Prostate gland (tissue), 2 donors: ENCODE results near the gene STAG1. TPM values are rescaled to one million over a fixed set of nuclear protein-coding genes. Genes with fewer than 3 reads are reported as not detected.

Experiments
- DNase-seq: peaks from one replicate; pipeline ENCODE4 v3.0.0-alpha.2; 2019; ENCODE audit warnings: low spot score
- H3K27ac ChIP-seq, 2 donors: fragments of 200-600 bp; sonication (generic); 2 replicates each; pipeline ENCODE4 v1.5.1; 2017 to 2019
- H3K27me3 ChIP-seq: fragments of 200-600 bp; sonication (generic); replicated peaks from 2 replicates; pipeline ENCODE4 v1.5.1; 2019; ENCODE audit not compliant: insufficient read depth
- H3K36me3 ChIP-seq, 2 donors: fragments of 200-600 bp; sonication (generic); 1 replicate in 1 of 2; 2 replicates in 1 of 2; pipeline versions ENCODE4 v1.5.1 to v1.8.1; 2017 to 2019
- H3K4me1 ChIP-seq: fragments of 200-600 bp; sonication (generic); replicated peaks from 2 replicates; pipeline ENCODE4 v1.5.1; 2019
- H3K4me3 ChIP-seq, 2 donors: fragments of 200-600 bp; sonication (generic); 2 replicates each; pipeline ENCODE4 v1.5.1; 2017 to 2019
- H3K9me3 ChIP-seq: fragments of 200-600 bp; sonication (generic); 2 replicates; pipeline ENCODE4 v1.5.1; 2017
- CTCF ChIP-seq, 4 experiments: fragments of 200-600 bp in 2 of 4; fragments of 450-650 bp in 2 of 4; sonication (generic) in 2 of 4; IDR thresholded peaks; 1 replicate in 3 of 4; 2 replicates in 1 of 4; pipeline ENCODE4 v1.5.1; 2016 to 2019; ENCODE audit warnings: antibody characterized with exemption in 4 of 4, mild to moderate bottlenecking in 2 of 4, moderate library complexity in 2 of 4
- POLR2A ChIP-seq: fragments of 450-650 bp; IDR thresholded peaks from one replicate; pipeline ENCODE4 v1.6.1; 2016; ENCODE audit warnings: antibody characterized with exemption, mild to moderate bottlenecking
- POLR2AphosphoS5 ChIP-seq: sonication (generic); formaldehyde crosslinking; IDR thresholded peaks from one replicate; pipeline ENCODE4 v1.6.1; 2017; ENCODE audit warnings: antibody characterized with exemption
- WGBS: methylation state at CpG from one replicate; pipeline ENCODE4 v1.1.5; 2018; 5-methylcytosine and 5-hydroxymethylcytosine counted together
- intact Hi-C: fragments of 100-400 bp; cut with DNase I; formaldehyde crosslinking; loops from one replicate; pipeline ENCODE4 v1.14.2; 2022
- total RNA-seq, 2 donors: library from RNA; depleted of rRNA; stranded (reverse); fragments of >200 nt; gene quantifications; one replicate each; pipeline ENCODE4 v1.1.0, GENCODE V29; 2016

STAG1 gene
- total RNA-seq, 2 donors from 2014 or later: 21.9 to 34.1 TPM

DNA sequence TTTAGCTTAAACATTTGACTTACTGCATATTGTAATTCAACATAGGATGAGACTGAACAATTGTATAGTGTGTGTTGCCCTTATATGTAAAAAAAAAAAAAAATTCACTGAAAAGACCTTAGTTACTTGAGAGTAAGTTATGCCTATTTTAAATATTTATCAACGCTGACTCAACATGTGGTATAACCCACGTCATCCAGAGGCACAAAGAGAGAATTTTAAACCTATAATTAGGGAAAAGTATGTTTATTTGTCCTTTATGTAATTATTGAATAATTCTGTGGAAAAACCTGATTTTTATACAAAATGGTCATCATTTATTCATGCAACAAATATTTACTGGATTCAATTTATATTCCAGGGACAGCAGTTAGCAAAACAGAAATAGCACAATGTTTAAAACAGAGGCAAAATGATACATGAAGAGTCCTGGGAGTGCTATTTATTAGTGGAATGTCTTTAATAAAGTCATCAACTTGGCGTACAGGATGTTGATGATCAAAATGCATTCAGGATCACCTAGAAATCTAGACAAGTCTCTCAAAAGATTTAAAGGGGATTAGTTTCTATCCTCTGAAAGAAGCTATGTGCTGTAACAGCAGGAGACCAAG lies 278.4 kb downstream of the STAG1 start:
- intact Hi-C loops: no loop called here
- DNase-seq: no peak
- no peaks in the 10 kb centered on the region for H3K4me1 ChIP-seq
- no peaks in the 10 kb centered on the region for H3K36me3 ChIP-seq
- no peak for TF ChIP-seq CTCF (IDR thresholded peaks at IDR 0.05)
- TF ChIP-seq POLR2A: no peak
- H3K27ac ChIP-seq: no peak overlapping the region
- H3K9me3 ChIP-seq: no peaks in the 10 kb centered on the region
- no peaks in the 10 kb centered on the region for H3K27me3 ChIP-seq
- 92% methylated on average over 3 of the region's 3 CpGs for WGBS
- H3K4me3 ChIP-seq: no peak overlapping the region

DNA sequence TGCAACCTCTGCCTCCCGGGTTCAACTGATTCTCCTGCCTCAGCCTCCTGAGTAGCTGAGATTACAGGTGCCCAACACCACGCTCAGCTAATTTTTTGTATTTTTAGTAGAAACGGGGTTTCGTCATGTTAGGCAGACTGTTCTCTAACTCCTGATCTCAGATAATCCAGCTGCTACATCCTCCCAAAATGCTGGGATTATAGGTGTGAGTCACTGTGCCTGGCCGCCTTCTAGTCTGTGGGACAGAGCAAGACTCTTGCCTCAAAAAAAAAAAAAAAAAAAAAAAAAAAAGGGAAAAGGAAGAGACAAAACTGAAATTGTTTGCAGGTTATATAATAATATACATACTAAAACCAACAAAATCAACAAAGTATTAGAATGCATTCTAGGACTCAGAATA lies 286.9 kb downstream of the STAG1 start:
- TF ChIP-seq POLR2AphosphoS5 (no peak), CTCF (IDR thresholded peaks at IDR 0.05) (no peak), POLR2A (no peak)
- DNase-seq: no peak
- Histone ChIP-seq H3K9me3 (no peaks in the 10 kb centered on the region), H3K27me3 (no peaks in the 10 kb centered on the region), H3K4me3 (no peak overlapping the region), H3K27ac (no peak overlapping the region), H3K4me1 (no peaks in the 10 kb centered on the region), H3K36me3 (no peaks in the 10 kb centered on the region)
- 90% methylated on average over 5 of the region's 5 CpGs for WGBS
- intact Hi-C loops: no loop called here

- H3K27me3 ChIP-seq: no peaks in the 10 kb centered on the region
- no peak for DNase-seq
- intact Hi-C loops: no loop called here
- no peaks in the 10 kb centered on the region for H3K9me3 ChIP-seq
- H3K36me3 ChIP-seq: no peaks in the 10 kb centered on the region
- no peak overlapping the region for H3K27ac ChIP-seq
- no peak for TF ChIP-seq POLR2AphosphoS5
- TF ChIP-seq CTCF (IDR thresholded peaks at IDR 0.05): no peak
- no peak for TF ChIP-seq POLR2A
- no peaks in the 10 kb centered on the region for H3K4me1 ChIP-seq
- no peak overlapping the region for H3K4me3 ChIP-seq
- 69% methylated on average over 2 of the region's 2 CpGs for WGBS
Measured at GRCh38 chr3:136464502-136464901, 287.7 kb downstream of the STAG1 start.

GRCh38 chr3:136463170-136463569 lies 289.0 kb downstream of the STAG1 start:
- intact Hi-C loops: no loop called here
- Histone ChIP-seq H3K36me3 (no peaks in the 10 kb centered on the region), H3K9me3 (no peaks in the 10 kb centered on the region), H3K27ac (no peak overlapping the region), H3K4me1 (no peaks in the 10 kb centered on the region), H3K4me3 (no peak overlapping the region), H3K27me3 (no peaks in the 10 kb centered on the region)
- TF ChIP-seq CTCF (IDR thresholded peaks at IDR 0.05) (no peak), POLR2A (no peak), POLR2AphosphoS5 (no peak)
- DNase-seq: no peak

GRCh38 chr3:136457793-136458192 lies 294.4 kb downstream of the STAG1 start:
- Histone ChIP-seq H3K36me3 (no peaks in the 10 kb centered on the region), H3K4me3 (no peak overlapping the region), H3K4me1 (no peaks in the 10 kb centered on the region), H3K9me3 (no peaks in the 10 kb centered on the region), H3K27me3 (no peaks in the 10 kb centered on the region), H3K27ac (no peak overlapping the region)
- intact Hi-C loops: no loop called here
- no peak for DNase-seq
- 94% methylated on average over 2 of the region's 2 CpGs for WGBS
- no peak for TF ChIP-seq POLR2A
- TF ChIP-seq CTCF (IDR thresholded peaks at IDR 0.05): no peak
